Stimulated activated CD8-positive, alpha-beta memory T cell treated with anti-CD3 and anti-CD28 coated beads, Interleukin-4, amount 100 ng/mL, for 1 hour (primary cell): ENCODE data around the gene AAGAB.

Experiments
- DNase-seq, 2 donors: peaks; one replicate each; pipeline ENCODE4 v3.0.0-alpha.2; 2020; ENCODE audit warnings: low read depth in 2 of 2, low spot score in 1 of 2

AAGAB gene

DNA sequence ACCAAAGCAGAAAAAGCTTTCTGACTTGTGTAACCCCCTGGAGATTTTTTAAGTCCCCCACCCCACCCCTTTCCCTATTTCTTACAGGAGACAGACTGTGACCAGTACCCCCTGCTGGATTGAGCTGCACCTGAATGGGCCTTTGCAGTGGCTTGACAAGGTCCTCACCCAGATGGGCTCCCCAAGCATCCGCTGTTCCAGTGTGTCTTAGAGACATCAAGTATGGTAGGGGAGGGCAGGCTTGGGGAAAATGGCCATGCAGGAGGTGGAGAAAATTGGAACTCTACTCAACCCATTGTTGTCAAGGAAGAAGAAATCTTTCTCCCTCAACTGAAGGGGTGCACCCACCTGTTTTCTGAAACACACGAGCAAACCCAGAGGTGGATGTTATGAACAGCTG lies 64.1 kb downstream of the AAGAB start:
- no peak for DNase-seq

DNA sequence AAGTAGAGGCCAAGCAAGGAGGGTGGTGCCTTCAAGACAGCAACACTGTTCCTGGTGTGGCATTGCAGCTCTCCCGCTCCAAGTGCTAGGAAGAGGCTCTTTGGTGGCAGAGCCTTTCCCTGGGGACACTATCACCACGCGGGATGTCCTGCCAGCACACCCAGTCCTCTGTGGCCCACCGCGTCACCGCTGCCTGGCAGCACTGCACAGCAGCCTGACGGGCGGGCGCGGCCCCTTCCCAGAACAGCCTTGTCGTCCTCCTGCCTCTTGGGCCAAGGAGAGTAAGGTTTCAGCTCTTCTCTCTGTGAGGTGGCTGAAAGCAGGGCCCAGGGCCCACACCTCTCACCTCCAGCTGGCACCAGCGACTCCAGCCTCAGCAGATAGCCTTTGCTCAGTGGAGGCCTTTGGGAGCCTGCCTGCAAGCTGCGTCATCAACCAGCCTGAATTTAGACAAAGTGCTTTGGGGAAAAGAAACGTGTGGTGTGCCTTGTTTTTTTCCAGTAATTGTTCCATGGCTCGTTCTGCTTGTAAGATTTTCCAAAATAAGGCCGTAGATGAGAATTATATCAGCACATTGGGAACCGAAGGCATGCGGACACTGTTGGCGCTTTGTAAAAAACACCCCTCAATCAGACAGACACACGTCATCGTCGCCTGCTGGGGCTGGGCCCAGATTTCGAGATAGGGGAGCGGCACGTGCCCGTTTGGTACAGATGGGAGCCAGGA lies 65.0 kb downstream of the AAGAB start:
- DNase-seq = no peak

DNA sequence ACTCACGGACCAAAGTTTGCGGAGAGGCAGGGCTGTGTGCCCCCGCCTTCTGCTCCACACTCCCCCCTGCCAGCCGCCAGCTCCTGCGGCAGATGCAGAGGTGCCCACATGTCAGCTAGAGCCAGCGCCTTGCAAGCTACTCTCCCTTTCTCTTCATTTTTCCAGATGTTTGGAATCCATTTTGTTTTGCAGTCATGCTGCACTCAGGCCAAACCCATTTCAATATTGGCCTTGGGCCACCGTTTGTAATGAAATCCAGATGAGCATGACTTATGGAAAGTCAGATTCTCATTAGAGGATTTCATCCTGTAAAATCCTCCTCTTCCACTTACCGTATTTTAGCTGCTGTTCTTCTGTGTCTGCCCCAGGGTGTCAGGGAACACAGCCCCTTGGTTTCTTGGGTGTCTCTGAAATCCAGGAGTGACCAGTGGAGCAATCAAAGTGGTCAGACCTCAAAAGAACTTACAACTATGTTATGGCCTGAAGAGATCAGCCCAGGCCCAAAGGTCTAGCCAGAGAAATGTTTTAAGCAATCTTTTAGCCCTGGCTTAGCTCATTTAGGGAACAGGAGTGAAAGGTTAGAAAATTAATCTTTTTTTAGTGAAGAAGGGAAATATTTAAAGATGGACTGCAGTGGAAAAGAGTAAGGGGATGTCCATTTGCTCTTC lies 65.8 kb downstream of the AAGAB start:
- no peak for DNase-seq

DNA sequence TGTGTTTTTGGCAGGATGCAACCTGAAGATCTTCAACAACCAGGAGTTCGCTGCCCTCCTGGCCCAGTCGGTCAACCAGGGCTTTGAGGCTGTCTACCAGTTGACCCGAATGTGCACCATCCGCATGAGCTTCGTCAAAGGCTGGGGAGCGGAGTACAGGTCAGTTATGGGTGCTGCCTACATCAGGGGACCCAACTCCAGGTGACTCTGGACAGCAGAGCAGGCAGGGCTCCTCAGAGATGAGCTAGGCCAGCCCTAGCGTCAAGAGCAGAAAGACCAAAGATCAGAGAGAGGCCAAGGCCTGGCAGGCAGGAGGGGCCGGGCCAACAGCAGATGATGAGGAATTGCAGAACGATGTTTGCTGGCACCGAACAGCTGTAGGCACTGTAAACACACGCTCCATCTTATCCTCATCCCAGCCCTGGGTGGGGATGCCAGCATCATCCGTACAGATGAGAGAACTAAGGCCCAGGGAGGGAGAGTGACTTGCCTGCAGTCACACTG lies 67.1 kb downstream of the AAGAB start:
- DNase-seq = no peak

DNA sequence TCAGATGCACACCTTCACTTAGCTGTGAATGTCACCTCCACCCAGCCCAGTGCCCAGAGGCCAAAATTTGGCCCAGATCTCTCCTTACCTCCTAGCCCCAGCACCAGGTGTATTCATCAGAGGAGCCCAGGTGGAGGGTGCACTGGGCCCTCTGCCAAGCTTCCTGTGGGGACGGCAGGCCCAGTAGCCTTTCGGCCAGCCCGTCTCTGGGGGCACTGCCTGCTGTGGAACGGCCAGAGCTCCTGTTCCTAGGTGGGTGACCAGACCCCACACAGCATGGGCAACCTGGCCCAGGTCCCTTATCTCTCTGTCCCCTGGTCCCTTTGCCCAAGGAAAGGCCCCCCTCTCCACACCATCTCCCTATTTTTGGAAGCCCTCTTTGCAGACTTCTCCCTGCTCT lies 67.8 kb downstream of the AAGAB start:
- DNase-seq = no peak

DNA sequence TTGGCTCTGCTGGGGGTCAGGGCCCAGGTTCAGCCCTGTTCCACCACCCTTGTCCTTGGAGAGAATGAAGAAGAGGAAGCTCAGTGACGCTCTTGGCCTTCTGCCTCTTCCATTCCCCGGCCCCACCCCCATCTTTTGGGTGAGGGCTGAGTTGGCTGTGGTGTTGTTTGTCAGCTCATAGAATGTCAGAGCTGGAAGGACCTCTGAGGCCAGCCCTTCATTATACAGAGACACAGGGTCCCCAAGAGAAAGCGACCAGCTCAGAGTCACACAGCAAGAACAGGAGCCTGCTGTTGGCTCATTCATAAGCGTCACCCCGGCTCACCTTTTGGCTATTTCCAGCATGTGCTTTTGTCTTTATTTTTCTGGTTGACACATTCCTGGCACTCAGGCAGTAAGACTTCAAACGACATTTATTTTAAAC lies 68.2 kb downstream of the AAGAB start:
- no peak for DNase-seq

DNA sequence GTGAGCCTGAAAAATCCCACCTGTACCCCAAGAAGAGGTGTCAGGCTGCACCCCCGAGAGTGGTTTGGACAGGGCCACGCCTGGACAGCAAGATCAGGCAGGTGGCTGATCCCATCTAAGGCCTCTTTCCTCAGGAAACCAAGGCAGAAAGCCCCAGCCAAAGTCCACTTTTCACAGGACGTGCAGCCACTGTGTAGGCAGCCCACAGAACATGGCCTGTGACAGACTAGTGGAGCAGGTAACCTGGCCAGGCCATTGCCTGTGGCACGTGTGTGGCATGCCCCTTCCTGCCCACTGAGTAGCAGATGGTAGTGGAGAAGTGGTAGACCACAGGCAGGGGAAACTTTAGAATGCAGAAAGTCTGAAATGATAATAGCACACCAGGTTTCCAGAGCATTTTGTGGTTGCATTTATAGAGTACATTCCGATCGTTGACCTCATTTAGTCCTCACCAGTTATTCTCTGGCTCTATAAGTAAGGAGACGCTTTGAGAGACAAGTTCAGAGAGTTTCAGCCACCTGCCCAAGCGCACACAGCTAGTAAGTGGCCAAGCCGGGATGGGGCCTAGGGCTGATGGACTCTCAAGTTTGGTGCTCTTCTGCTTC lies 68.7 kb downstream of the AAGAB start:
- DNase-seq = no peak

DNA sequence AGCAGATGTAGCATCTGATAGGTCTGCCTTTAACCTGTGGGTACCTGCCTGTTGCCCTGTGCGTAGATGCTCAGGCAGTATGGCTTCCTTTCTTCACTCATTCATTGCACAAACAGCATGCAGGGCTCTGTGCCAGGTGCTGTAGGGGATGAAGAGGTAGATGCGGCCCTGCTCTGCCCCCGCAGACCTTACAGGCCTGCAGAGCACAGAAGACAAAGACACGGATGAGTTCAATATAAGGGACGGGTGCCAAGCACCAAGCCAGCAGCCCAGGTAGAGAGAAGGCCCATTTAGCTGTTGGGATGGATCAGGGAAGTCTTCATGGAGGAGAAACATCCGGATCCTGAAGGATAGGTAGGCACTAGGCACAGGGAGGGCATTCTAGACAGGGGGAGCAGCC lies 69.4 kb downstream of the AAGAB start:
- no peak for DNase-seq

DNA sequence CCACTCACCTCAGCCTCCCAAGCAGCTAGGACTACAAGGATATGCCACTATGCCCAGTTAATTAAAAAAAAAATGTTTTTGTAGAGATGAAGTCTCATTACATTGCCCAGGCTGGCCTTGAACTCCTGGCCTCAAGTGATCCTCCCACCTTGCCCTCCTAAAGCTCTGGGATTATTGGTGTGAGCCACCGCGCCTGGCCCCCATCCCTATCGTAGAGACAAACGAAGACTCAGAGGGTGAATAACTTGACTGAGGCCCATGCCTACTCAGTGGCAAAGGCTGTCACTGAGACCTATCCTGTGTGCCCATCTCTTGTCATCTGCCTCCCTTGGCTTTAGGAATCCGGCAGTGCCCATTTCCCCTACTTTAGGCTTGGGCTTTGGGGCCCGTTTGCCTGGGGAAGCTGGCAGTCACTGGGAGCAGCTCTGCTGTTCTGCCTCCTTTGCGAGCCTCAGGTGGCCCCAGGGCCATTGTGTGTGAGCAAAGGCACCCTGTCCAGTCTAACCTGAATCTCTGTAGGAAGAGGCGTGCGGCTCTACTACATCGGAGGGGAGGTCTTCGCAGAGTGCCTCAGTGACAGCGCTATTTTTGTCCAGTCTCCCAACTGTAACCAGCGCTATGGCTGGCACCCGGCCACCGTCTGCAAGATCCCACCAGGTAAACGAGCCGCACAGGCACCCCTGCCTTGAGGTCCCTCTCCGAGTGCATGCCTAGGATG lies 70.1 kb downstream of the AAGAB start:
- DNase-seq = no peak

DNA sequence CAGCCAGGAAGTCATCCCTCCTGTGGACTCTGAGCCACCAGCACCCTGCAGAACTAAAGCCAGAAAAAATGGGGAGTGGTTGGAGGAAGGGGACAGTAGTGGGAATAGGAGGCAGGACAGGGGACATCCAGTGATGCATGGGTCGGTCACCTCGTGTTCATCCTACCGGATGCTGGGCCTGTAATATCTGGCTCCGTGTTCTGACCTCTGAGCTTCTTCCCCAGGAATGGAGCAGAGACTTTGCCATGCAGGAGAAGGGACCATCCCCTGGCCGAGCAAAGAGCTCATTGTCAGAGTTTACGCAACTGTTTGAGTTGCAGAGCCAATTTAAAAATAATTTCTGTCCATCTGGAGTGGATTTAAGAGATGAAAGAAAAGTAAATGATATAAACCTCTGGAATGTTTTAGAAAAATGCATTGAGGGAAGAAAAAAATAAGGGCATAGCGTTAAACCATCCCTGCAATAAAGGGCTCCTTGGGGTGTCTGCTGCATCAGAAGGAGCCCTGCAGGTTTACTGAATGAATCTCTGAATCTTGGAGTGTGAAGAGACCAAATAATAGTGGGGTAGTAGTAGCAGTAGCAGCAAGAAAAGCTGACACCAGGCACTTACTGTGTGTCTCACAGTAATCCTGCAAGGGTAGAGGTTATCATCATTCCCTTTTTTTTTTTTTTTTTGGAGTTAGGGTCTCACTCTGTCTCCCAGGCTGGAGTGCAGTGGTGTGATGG lies 70.9 kb downstream of the AAGAB start:
- no peak for DNase-seq

DNA sequence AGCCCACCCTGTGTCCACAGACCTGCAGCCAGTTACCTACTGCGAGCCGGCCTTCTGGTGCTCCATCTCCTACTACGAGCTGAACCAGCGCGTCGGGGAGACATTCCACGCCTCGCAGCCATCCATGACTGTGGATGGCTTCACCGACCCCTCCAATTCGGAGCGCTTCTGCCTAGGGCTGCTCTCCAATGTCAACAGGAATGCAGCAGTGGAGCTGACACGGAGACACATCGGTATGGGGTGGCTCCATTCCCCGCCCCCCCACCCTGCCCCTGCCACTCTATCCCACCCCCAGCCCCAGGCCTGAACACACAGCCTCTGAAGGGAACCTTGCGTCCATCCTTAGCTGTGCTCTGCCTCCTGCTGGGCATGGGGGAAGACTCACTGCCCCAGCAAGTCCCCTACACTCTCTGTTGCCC lies 73.2 kb downstream of the AAGAB start:
- no peak for DNase-seq

DNA sequence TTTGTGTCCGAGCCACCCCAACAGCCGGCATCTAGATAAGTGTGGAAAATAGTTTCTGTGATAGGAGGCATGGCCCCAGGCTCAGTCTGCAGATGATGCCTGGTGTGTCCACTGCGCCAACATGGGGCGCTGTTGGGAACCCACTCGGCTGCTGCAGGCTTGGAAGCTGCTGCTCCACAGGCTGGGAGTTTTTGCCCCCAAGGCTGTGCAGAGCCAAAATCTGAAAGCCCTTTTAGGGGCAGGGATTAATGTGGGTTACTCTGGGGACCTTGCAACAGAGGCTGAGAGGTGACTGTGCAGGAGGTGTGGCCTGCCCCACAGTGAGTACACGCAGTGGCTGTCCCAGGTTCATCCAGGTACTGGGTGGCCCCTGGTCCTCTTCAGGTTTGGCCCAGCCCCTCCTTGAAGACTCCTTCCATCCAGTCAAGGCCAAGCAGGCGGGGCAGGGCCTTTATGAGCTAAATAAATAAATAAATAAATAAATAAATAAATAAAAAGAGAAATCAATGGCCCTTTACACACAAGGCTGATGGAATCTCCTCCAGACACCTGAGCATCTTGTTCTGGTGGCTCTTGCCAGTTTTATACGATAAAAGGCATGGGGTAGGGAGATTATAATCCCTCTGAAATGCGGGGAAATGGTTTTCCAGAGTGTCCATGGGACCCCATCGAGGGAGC lies 73.8 kb downstream of the AAGAB start:
- DNase-seq = no peak

DNA sequence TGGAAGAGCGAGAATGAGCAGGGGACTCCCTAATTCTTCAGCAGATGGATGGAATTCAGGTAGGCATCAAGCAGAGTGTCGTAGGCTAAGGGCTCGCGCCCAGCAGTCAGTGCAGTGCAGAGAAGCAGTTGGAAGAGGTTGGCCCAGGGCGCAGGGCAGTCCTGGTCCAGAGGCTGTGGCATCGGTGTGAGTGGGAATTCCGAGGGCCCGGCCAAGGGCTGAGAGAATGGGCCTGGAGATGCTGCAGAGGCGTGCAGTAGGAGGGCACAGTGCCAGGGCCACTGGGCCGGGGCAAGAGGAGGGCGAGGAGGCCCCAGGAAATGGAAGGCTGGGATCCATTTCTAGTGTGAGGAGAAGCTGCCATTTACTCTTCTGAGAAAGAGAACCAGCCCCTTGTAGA lies 74.4 kb downstream of the AAGAB start:
- no peak for DNase-seq

DNA sequence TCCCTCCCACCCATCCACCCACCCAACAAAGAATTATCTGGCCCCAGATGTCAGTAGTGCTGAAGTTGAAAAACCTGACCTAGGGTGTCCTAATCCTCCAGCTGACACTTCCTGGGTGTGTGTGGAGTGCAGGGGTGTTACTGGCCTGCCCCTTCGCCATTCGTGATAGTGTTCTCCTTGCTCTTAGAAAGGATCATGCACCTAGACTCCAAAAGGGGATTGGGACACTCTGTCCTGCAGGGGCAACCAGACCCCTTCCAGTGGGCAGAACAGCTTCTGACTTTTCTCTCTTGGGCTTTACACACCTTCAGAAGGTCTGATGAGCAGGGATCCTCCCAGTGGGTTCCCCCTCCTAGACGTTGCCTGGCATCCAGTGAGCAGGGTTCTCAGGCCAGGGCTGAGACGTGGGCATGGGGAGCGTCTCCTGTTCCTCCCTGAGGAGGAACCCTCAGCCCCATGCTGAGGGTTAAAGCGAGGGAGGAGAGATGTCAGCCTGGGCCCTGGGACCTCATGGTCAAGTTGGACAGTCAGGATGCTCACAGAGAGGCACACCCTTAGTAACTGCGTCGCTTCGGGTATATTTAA lies 75.0 kb downstream of the AAGAB start:
- DNase-seq = no peak

DNA sequence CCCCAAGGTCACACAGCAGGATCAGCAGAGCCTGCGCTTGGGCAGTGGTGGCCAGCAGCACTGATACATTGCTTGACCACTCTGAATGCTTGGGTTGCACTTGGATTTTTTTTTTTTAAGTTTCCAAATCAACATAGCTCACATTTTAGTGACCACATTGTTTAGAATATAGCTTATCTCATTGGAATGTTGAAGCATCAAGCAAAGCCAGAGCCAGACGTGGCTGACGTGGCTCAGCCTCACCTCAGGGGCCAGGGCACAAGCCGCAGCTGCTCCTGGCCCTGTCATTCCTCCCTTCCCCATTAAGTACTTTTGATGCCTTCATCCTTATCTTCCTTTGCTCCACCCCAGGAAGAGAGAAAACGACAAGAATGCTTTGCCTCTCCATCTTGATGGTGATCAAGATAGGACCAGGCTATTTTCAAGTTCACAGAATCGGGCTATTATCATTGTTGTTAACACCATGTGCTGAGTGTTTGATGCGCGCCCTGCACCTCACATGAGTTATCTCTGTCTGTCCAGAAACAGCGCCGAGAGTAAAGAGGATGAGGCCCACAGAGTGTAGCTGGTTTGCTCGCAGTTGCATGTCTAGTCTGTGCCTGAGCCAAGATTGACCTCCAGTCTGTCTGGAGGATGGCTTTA lies 75.8 kb downstream of the AAGAB start:
- DNase-seq = no peak

DNA sequence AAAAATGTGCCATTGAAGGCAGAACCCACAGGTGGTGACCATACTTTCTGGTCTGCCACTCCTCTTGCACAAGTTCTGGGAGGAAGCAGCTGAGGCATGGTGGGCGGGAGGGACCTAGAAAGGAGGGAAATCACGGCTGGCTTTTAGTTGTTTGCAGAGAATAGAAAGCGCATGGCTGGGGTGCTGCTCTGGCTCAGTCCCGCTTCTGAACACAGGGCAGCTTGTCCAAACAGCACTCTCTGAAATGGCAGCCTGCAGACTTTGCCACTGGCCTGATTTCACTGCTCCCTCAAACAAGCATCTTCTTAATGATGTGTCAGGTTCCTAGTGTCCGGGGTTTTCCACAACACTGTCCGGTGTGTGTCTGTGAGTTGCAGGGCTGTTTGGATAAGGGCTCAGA lies 76.7 kb downstream of the AAGAB start:
- DNase-seq = no peak

DNA sequence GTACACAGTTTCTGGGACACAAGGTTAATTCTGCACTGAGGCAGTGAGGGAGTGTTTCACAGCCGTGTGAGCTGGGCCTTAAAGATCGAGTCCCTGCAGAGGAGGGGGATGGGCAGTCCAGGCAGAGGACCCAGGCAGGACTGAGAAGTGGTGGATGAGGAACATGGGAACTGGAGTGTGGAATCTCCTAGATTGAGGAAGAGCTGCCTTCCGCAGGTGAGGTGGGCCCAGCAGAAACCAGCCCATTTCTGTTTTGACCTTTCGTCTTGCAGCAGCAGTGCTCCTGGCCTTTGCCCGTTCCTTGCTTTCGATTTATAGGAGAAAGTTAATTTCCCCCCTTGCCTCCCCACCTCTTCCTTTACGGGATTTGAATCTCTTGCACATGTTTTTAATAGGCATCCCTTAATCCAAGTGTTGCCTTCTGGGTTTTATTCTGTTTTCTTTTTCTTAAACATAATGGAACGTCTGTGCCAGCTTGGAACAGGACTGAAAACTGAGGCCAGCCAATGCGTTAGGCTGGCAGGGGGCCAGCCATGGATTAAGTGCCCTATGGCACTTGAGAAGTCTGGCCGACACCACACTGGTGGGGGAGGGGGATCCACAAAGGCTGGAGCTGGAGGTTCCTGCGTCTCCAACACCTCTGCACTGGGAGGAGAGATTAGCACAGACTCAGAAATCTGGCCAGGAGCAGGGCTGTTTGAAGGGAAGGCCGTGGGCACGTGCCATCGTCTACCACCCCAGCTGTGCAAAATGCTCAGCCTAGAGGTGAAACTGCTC lies 78.1 kb downstream of the AAGAB start:
- DNase-seq = no peak

DNA sequence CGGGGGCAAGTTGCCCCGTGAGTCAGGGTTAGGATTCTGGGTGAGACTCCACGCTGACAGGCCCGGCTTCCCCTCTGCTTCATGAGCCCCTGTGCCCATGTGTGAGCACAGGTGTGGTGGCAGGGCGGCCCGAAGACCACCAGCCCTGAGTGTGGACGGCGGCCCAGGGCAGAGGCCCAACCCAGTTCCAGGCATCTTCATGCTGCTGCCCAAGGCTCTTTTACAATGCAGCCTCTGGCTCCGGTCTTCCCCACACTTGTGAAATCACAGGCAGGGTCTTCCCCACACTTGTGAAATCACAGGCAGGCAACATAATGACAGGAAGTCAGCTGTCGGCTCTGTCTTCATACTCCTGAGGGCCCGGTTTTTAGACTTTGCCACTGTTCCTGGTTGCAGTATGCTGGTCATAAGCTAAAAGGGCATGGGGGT lies 78.8 kb downstream of the AAGAB start:
- DNase-seq = no peak
